ENCODE measurements around the gene QSOX1. TPM values are rescaled to one million over a fixed set of nuclear protein-coding genes. Genes with fewer than 3 reads are reported as not detected.

The QSOX1 gene
- total RNA-seq, 1 experiment from 2014 or later: 12.1 TPM

DNA sequence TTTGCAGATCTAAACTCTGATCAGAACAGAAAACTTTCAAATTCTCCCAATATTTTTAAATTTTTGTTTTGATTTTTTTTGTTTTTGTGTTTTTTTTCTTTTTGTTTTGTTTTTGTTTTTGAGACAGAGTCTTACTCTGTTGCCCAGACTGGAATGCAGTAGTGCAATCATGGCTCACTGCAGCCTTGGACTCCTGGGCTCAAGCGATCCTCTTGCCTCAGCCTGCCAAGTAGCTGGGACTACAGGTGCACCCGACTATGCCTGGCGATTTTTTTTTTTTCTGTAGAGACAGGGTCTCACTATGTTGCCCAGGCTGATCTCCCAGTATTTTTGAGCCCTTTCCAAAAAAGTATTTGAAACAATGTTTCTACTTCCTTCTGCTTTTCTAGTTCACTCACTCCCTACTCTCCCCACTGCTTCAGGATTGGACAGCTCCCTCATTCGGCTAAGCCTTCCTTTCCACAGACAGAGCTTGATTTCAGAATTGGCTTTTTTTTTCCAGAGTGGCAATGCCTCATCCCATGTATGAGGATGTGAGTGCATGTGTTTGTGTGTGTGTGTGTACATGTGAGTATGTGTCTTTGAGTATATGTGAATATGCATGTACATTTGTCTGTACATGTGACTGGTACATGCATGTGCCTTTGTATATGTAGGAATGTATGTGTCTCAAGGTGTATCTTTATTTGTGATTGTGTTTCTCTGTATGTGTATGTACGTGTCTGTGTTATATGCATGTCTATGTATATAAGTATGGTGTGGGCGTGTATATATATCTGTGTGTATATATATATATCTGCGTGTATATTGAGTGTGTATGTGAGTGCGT lies 87.3 kb downstream of the QSOX1 start:
- CTCF ChIA-PET: interaction anchor here (1.4 kb wide), 1 partner anchor 54 kb away, joined by 8 read pairs; no protein-coding TSS in a partner anchor
- intact Hi-C loops (cut with micrococcal nuclease; ENCODE audit: unreplicated experiment): no loop called here
- H3K27me3 Mint-ChIP-seq (ENCODE audit: insufficient read depth, unreplicated experiment): peaks cover 28% of the 10 kb centered on the region
- no peaks in the 10 kb centered on the region for H3K36me3 ChIP-seq (ENCODE audit: control insufficient read depth, insufficient read depth, low read length)
- POLR2A ChIA-PET: no interaction called here
- H3K4me1 ChIP-seq: no peaks in the 10 kb centered on the region
- no peak overlapping the region for H3K4me3 ChIP-seq (ENCODE audit: low read depth, low read length)
- H3K27ac Mint-ChIP-seq (ENCODE audit: unreplicated experiment): no peak overlapping the region
- H3K27me3 ChIP-seq (replicated peaks; ENCODE audit: control insufficient read depth, insufficient read depth, low read length): peaks cover 5% of the 10 kb centered on the region
- BruUV-seq (replicated peaks): no TSS peak
- no peaks in the 10 kb centered on the region for H3K9me3 Mint-ChIP-seq (ENCODE audit: unreplicated experiment)
- H3K9me3 ChIP-seq: no peaks in the 10 kb centered on the region
- DNase-seq: no peak
- no peaks in the 10 kb centered on the region for H3K4me1 Mint-ChIP-seq (ENCODE audit: low read depth, unreplicated experiment)
- H3K4me3 Mint-ChIP-seq (ENCODE audit: unreplicated experiment): no peak overlapping the region
- H3K36me3 Mint-ChIP-seq (ENCODE audit: insufficient read depth, unreplicated experiment): no peaks in the 10 kb centered on the region
- TF ChIP-seq, protein P1, sequence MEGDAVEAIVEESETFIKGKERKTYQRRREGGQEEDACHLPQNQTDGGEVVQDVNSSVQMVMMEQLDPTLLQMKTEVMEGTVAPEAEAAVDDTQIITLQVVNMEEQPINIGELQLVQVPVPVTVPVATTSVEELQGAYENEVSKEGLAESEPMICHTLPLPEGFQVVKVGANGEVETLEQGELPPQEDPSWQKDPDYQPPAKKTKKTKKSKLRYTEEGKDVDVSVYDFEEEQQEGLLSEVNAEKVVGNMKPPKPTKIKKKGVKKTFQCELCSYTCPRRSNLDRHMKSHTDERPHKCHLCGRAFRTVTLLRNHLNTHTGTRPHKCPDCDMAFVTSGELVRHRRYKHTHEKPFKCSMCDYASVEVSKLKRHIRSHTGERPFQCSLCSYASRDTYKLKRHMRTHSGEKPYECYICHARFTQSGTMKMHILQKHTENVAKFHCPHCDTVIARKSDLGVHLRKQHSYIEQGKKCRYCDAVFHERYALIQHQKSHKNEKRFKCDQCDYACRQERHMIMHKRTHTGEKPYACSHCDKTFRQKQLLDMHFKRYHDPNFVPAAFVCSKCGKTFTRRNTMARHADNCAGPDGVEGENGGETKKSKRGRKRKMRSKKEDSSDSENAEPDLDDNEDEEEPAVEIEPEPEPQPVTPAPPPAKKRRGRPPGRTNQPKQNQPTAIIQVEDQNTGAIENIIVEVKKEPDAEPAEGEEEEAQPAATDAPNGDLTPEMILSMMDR (IDR thresholded peaks at IDR 0.05; ENCODE audit: insufficient read depth in 1 of 2, low read depth in 1 of 2, low read length in 1 of 2, severe bottlenecking in 1 of 2, unreplicated experiment in 1 of 2): no peak

DNA sequence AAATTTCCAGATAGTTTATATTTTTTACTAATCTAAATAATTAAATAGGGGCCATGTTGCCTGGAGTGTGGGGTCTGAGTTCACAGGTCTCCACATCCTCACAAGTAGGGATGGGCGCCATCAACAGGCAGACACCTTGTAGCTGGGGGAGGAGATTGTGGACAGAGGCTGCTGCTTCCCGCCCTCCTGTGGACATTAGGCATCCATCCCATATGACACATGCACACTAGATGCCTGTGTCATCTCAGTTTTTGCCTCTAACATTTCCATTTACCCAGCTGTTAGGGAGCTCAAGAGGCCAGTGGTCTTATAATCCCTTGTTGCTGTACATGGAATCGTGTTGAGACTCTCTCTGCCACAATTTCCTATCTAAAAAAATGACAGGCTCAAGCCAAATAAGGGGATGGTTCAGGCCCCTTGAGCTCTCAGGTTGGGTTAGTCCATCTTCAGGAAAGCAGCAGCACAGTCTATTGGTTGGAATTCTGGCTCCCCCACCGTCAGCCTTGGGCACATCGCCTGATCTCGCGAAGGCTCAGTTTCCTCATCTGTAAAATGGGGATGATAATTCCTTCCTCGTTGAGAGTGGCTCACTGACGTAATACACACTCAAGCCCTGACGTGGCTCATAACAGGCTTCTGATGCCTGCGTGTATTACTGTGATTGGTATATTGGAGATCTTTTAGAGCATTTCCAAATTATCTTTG lies 89.0 kb downstream of the QSOX1 start:
- H3K4me1 ChIP-seq: no peaks in the 10 kb centered on the region
- Mint-ChIP-seq H3K36me3 (ENCODE audit: insufficient read depth, unreplicated experiment) (no peaks in the 10 kb centered on the region), H3K27me3 (ENCODE audit: insufficient read depth, unreplicated experiment) (peaks cover 20% of the 10 kb centered on the region), H3K9me3 (ENCODE audit: unreplicated experiment) (no peaks in the 10 kb centered on the region), H3K27ac (ENCODE audit: unreplicated experiment) (no peak overlapping the region), H3K4me1 (ENCODE audit: low read depth, unreplicated experiment) (no peaks in the 10 kb centered on the region), H3K4me3 (ENCODE audit: unreplicated experiment) (no peak overlapping the region)
- DNase-seq: no peak
- intact Hi-C loops (cut with micrococcal nuclease; ENCODE audit: unreplicated experiment): no loop called here
- H3K27me3 ChIP-seq (replicated peaks; ENCODE audit: control insufficient read depth, insufficient read depth, low read length): peaks cover 3% of the 10 kb centered on the region
- H3K4me3 ChIP-seq (ENCODE audit: low read depth, low read length): no peak overlapping the region
- BruUV-seq (replicated peaks): no TSS peak
- CTCF ChIA-PET: interaction anchor here (0.6 kb wide), 1 partner anchor 1183 kb away, joined by 6 read pairs; no protein-coding TSS in a partner anchor
- TF ChIP-seq, protein P1 (IDR thresholded peaks at IDR 0.05; ENCODE audit: insufficient read depth in 1 of 2, low read depth in 1 of 2, low read length in 1 of 2, severe bottlenecking in 1 of 2, unreplicated experiment in 1 of 2): peak in 1 of 2 experiments; percentile 9
- POLR2A ChIA-PET: no interaction called here
- no peaks in the 10 kb centered on the region for H3K36me3 ChIP-seq (ENCODE audit: control insufficient read depth, insufficient read depth, low read length)
- H3K9me3 ChIP-seq: no peaks in the 10 kb centered on the region

DNA sequence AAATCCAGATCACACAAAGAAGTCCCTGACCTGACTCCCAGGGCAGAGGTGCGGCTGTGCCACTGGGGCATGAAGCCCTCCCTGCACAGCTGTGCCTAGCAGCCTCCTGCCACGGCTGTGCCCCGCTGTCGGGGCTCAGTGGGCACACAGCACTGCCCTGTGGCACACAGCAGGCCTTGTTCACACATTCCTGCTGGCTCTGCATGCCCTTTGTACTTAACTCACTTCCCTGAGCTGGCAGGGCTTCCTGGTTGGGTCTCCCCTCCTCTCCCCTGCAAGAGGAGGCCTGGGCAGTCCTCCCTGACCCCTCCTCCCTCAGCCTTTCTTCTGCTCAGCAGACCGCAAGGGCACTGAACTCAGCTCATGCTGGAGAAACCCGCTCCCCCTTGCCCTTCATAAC lies 90.2 kb downstream of the QSOX1 start:
- H3K27me3 ChIP-seq (replicated peaks; ENCODE audit: control insufficient read depth, insufficient read depth, low read length): no peaks in the 10 kb centered on the region; the same call in 1 of the 2 replicates
- Mint-ChIP-seq H3K9me3 (ENCODE audit: unreplicated experiment) (no peaks in the 10 kb centered on the region), H3K4me3 (ENCODE audit: unreplicated experiment) (no peak overlapping the region), H3K27me3 (ENCODE audit: insufficient read depth, unreplicated experiment) (peaks cover 13% of the 10 kb centered on the region), H3K4me1 (ENCODE audit: low read depth, unreplicated experiment) (no peaks in the 10 kb centered on the region), H3K36me3 (ENCODE audit: insufficient read depth, unreplicated experiment) (no peaks in the 10 kb centered on the region), H3K27ac (ENCODE audit: unreplicated experiment) (no peak overlapping the region)
- BruUV-seq (replicated peaks): no TSS peak
- H3K36me3 ChIP-seq (ENCODE audit: control insufficient read depth, insufficient read depth, low read length): no peaks in the 10 kb centered on the region
- intact Hi-C loops (cut with micrococcal nuclease; ENCODE audit: unreplicated experiment): no loop called here
- TF ChIP-seq, protein P1 (IDR thresholded peaks at IDR 0.05; ENCODE audit: insufficient read depth in 1 of 2, low read depth in 1 of 2, low read length in 1 of 2, severe bottlenecking in 1 of 2, unreplicated experiment in 1 of 2): no peak
- H3K4me1 ChIP-seq: no peaks in the 10 kb centered on the region
- ChIA-PET POLR2A (no interaction called here), CTCF (no interaction called here)
- no peak overlapping the region for H3K4me3 ChIP-seq (ENCODE audit: low read depth, low read length)
- no peak for DNase-seq
- no peaks in the 10 kb centered on the region for H3K9me3 ChIP-seq
